GM19025 (cell line): ENCODE measurements around the gene DIS3L2.
"Not testable (repeated sequence)": the region's sequence is repeated elsewhere in the genome, so short reads cannot be mapped to it uniquely, and the experiment has no call there.

ENCODE experiments used
- ATAC-seq: cut with Tn5 transposase; IDR thresholded peaks from one replicate; pipeline ENCODE4 v1.9.1; 2021; ENCODE audit warnings: mild to moderate bottlenecking, low read depth, moderate library complexity; ENCODE audit not compliant: unreplicated experiment

DIS3L2 gene

DNA sequence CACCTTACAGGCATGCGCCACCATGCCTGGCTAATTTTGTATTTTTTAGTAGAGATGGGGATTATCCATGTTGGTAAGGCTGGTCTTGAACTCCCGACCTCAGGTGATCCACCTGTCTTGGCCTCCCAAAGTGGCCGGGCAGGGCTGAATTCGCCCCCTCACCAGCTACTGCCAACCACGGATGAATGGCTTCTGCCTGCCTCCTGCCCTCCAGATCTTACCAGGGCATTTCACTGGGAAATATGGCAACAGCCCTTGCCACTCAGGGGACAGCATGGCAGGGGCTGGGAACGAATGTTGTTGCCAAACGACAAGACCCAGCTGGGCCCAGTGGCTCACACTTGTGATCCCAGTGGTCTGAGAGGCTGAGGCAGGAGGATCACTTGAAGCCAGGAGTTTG, 415.2 kb downstream of the DIS3L2 start:
- no peak for ATAC-seq

- ATAC-seq: no peak
Observed at GRCh38 chr2:232377319-232377718, 415.8 kb downstream of the DIS3L2 start.

- no peak for ATAC-seq
Observed at GRCh38 chr2:232377841-232378734, 416.6 kb downstream of the DIS3L2 start.

DNA sequence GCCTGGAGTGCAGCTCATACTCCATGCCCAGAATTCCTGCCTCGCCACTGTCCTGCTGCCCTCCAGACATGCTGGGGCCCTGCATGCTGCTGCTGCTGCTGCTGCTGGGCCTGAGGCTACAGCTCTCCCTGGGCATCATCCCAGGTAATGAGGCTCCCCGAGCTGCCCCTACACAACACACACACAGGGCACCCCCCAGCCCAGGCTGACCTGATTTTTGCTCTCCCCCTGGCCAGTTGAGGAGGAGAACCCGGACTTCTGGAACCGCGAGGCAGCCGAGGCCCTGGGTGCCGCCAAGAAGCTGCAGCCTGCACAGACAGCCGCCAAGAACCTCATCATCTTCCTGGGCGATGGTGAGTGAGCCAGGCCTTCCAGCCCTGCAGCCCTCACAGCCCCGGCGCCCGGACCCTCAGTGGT, 417.2 kb downstream of the DIS3L2 start, which contains the start of gene ALPP:
Gene ALPP, plus strand, starts transcription at position 17 of the 417 bp plus-strand sequence. Its CDS starts 52 bp downstream, at position 69.
- not testable (repeated sequence) for ATAC-seq

GRCh38 chr2:232379610-232380590, 418.4 kb downstream of the DIS3L2 start:
- not testable (repeated sequence) for ATAC-seq

DNA sequence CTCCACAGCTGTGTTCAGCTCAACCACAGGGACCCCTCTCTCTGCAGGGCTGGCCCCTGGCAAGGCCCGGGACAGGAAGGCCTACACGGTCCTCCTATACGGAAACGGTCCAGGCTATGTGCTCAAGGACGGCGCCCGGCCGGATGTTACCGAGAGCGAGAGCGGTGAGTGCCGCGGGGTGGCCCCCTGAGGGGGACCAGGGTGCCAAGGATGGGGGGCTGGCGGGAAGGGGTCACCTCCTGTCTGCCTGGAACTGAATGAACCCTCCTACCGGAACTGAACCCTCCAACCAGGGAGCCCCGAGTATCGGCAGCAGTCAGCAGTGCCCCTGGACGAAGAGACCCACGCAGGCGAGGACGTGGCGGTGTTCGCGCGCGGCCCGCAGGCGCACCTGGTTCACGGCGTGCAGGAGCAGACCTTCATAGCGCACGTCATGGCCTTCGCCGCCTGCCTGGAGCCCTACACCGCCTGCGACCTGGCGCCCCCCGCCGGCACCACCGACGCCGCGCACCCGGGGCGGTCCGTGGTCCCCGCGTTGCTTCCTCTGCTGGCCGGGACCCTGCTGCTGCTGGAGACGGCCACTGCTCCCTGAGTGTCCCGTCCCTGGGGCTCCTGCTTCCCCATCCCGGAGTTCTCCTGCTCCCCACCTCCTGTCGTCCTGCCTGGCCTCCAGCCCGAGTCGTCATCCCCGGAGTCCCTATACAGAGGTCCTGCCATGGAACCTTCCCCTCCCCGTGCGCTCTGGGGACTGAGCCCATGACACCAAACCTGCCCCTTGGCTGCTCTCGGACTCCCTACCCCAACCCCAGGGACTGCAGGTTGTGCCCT, 419.9 kb downstream of the DIS3L2 start:
- ATAC-seq: not testable (repeated sequence)

DNA sequence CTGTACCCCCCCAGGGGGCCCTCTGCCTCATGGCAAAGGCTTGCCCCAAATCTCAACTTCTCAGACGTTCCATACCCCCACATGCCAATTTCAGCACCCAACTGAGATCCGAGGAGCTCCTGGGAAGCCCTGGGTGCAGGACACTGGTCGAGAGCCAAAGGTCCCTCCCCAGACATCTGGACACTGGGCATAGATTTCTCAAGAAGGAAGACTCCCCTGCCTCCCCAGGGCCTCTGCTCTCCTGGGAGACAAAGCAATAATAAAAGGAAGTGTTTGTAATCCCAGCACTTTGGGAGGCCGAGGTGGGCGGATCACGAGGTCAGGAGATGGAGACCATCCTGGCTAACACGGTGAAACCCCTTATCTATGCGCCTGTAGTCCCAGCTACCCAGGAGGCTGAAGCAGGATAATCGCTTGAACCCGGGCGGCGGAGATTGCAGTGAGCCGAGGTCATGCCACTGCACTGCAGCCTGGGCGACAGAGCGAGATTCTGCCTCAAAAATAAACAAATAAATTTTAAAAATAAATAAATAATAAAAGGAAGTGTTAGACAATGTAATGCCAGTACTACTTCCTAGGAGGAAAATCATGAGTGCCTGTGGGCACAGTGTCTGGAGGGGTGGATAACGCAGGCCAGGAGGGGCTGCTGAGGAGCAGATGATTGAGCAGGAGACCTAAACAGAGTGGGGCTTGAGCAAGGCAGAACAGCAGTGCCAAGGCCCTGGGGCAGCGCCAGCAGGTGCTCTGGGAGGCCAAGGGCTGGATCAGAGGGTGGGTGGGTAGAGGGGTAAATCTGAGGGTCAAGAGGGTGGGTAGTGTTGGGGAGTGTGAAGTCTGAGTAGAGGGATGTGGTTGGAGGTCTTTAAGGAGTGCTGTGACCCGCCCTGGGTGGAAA, 421.1 kb downstream of the DIS3L2 start:
- no peak for ATAC-seq

DNA sequence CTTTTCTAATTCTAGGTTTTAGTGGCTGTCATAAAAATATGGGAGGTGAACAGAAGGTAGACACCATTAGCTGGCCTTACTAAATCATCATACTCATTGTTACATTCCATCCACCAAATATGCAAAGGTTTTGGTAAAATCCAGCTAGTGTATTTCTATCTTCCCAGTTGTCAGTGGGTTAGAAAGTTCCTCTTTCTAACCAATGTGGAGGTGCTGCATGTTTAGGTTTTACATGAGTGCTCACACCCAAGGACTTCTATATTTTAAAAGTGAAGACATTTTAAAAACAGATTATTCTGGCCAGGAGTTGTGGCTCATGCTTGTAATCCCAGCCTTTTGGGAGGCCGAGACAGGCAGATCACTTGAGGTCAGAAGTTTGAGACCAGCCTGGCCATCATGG, 423.0 kb downstream of the DIS3L2 start:
- no peak for ATAC-seq

DNA sequence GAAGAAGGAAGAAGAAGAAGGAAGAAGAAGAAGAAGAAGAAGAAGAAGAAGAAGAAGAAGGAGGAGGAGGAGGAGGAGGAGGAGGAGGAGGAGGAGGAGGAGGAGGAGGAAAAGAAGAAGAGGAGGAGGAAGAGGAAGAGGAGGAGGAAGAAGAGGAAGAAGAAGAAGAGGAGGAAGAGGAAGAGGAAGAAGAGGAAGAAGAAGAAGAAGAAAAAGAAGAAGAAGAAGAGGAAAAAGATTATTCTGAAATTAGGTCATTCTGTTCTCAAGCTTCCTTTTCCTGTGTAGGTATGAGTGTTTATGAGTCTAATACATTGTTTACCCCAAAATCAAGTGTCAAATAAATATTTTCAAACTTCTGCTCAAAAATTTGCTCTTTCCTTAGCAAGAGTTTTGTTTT, 423.5 kb downstream of the DIS3L2 start:
- not testable (repeated sequence) for ATAC-seq

- ATAC-seq: no peak
Observed at GRCh38 chr2:232385660-232386489, 424.4 kb downstream of the DIS3L2 start.

- no peak for ATAC-seq
Observed at GRCh38 chr2:232386490-232386739, 424.9 kb downstream of the DIS3L2 start.
